Hematopoietic multipotent progenitor cell treated with erythropoietin and hydrocortisone succinate and interleukin-3 and kit ligand, for 8 days (in vitro differentiated cells): Measurements from ENCODE around the gene MLN.

ENCODE experiments used
- DNase-seq: peaks from one replicate; pipeline ENCODE4 v3.0.0-alpha.2; 2015

The MLN gene

DNA sequence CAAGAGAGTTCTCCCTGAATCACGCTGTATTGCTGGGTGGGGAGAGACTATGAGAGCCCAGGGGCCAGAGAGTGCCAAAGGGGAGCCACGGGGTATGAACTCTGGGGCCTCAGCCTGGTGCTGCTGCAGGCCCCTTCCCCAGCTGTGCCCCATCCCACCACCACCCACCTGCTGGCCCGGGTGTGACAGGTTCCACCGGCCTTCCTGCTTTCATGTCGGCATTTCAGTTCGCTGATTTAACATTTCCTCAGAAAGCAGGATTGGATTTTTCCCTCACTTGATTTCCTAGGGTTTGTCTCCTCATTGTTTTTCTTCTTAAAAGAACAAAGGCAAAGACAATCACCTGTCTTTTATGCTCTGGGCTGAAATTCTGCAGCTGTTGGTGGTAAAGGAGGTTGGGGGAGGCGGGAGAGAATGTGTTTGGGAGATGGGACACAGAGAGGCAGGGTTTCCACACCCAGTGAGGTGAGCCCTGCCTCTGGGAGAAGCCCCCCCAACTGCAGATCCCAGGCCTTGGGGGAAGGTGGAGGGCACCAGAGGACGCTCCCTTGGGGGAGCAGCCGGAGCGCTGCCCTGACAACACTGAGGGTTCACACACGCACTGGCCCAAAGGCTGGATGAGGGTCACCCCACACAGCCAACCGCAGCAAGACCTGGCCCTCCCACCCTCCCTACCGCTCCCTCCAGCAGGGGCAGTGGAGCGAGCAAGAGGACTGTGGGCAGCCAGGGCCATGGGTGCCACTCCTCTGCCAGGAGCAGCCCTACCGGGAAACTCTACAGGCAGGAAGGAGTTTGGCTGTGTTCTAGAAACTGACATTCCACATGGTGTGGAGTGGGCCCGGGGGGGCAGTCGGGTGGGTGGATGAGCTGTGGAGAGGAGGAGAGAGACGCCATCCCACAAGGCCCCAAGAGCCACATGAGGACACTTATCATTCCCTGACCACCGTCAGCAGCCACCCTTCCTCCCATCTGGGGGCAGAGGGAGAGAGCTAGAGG lies 10.5 kb upstream of the MLN start:
- DNase-seq = no peak

DNA sequence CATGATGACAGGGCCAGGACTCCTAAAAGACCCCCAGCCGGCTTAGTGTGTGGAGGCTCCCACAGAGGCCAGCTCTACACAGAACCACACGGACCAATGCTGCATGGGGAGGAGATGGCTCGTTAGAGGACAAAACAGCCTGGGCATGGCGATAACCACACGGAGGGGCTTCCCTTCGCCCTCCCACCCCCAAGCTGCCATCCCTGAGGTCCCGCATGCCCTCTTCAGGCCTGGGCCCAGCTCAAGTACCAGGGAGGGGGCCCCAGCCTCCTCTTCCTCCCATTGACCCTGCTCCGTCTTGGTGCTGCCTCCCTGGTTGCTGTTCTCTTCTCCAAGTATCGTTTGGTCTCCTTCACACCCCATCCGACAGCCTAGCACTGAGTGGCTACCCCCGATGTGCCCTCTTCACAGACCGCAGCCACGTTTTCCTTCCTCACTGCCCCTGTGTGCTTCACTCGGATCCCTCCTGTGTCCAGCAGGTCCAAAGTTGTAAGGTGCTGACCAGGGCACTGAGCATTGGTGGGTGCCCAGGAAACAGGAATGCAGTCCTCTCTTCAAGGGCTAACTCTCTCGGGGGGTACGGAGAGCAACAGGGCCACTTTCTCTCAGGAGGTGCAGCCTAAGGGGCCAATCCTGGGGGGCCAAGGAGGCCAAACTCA lies 9.6 kb upstream of the MLN start:
- no peak for DNase-seq

DNA sequence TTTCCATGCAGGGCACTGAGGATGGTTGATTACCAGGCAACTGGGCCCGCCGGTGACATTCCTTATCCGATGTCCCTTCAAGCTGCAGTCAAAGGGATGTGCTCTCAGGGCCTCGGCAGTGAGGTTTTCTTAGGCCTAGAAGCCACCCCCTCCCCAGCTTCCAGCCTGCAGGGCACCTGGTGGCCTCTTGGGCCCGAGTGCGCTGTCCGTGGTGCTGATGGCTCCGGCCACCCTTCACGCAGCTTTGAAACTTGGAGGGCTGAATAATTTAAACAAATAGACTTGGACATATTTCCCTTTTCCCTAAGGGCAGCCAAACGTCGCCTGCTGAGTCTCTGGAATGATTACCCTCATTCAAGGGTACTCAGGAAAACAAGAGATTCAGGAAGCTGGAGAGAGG lies 8.9 kb upstream of the MLN start:
- peak; percentile 37 for DNase-seq

DNA sequence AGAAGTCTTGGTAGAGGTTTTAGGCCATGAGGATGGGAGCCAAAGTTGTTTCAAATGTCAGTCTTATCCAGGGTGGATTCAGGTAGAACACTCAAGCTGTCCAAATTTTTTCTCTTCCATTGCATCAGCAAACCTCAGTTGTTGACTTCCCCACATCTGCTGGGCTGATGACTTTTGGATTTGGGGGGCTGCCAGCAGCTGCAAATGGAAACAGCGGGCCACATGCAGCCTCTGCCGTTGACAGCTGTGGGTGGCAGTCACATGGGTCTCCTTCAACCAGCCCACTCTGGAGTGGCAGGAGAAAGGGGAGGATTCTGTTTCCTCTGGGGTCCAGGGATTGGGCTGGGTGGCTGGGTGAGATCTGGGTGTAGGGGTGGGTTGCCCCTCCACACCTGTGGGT lies 5.8 kb upstream of the MLN start:
- no peak for DNase-seq

DNA sequence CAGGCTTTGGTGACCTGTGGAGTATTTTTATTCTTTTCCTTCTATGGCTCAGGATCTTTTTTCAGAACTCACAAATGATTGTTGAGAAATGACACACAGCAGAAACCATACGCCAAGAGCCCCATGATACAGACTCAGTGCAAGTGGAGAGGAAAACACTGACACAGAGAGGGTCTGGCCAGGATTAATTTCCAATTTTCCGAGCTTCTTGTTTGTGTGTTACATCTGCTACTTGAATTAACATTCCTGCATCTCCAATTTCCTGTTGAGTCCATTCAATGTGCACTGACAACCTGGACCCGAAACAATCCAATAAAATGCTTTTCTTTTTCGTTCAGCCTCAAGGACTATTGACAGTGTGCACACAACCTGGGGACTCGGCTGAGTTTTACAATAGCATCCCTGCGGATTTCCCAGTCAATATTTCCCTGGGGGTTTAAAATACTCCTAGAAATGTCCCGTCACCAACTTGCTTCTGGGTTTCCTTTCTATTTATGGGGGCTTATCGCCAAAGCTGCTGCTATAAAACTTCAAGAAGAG lies 4.9 kb upstream of the MLN start:
- DNase-seq = no peak

DNA sequence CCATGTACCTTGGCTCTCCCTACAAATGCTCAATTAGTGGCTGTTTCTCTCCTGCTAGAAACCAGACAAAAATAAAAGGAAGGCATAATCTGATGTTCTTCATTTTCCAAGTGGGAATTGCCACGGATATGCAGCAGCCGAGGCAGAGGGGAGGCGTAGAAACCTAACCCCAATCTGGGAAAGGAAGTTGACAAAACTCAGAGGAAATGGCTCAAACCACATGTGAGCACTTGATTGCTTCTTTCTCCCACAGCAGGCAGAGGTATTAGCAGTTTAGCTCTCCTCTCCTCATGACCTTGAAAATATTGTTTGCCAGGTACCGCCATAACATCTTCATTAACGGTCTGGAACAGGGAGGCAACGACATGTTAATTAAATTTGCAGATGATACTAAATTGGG lies 3.8 kb upstream of the MLN start:
- no peak for DNase-seq

DNA sequence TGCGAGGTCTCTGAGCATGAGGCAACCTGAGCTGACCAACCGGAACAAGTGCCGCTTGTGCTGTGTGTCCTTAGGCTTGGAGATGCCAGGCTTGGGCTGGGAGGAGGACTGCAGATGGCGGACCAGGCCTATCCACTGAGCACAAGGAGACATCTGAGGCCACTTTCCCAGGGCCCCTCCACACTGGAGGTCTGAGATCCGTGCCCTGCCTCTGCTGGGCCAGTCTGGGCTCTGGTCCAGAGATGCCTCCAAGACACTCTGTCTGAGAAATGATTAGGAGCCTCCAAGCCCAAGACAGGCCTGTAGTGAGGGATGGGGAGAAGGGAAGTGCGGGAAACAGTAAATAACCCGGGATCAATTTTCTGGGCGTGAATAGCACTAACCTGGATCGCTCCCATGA lies 3.0 kb upstream of the MLN start:
- no peak for DNase-seq

DNA sequence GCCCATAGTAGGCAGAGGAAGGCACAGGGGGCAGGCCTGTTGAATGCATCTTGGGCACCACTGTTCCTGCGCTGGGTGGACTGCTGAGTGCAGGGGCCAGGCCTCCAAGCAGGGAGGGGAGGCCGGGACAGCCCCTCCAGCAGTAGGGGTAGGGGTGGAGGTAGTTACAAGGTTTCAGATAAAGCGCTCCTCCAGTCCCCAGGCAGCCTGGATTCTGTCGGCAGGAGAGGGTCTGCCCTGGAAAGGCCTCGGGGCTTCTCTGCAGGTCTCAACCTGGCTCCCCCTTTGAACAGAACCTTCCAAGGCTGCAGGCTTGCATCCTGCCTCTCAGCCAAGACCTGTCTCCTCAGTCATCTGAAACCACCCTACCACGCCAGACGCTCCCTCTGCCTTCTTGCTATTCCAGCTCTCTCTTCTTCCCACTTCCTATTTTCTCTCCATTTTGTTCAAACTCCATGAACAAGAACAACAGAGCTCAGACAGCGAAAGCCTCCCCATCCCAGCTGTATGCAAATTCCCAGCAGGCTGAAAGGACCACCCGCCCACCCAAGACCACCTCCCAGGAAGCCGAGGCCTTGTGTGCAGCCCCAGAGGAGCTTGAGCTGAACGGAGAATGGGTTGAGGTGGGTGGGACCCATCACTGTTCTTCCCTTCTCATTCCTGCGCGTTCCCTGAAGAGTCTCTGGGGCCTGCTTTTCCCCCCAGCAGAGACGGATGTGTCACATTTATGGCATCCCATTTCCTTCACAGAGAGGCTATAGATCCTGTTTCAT lies 1.4 kb downstream of the MLN start:
- DNase-seq = no peak

DNA sequence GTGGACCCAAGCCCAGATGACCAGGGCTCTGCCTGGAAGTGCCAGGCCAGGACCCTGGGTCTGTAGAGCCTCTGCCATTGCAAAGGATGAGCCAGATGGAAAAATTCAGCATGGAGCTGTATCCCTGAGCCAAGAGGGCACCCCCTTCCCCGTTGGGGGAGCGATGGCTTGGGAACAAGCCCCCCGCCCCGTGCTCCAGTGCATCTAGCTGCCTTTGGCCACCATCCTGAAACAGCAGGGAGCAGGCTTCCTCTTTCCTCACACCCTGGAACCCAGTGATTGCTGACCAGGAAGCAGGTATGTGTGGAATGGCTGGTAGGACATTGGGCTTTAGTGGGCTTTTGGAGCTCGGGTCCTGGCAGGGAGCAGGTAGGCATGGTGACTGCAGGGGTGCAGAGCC lies 2.2 kb downstream of the MLN start:
- no peak for DNase-seq

DNA sequence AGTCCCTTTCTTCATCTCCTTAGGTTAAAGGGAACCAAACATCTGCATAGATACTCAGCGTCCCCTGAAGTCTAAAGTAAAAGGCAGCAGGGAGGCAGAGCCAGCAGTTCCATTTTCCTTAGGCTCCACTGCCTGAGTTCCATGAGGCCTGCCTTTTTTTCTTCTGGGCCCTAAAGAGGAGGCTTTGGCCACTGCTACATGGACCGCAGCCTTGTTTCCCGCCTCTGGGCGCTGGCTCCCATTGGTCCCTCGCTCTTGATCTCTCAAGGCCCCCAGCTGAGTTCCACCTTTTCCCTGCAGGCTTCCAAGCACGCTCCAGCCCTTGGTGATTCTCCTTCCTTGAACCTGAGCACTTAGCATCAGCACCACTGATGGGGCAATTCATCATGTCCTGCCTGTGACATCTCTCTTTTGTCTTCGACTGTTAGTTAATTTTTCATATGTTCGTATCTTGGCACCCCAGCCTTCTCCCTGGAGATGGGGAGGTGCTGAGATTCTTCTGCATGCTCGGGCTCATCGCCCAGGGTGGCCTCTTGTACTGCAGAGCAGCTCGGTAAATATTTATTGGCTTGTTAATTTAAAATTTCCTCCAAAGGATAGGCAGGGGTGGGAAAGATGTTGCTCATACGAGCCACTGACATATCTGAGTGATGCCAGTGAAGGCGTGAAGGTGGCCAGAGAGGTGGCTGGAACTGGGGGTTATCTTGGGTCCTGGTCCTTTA lies 3.4 kb downstream of the MLN start:
- DNase-seq = no peak

DNA sequence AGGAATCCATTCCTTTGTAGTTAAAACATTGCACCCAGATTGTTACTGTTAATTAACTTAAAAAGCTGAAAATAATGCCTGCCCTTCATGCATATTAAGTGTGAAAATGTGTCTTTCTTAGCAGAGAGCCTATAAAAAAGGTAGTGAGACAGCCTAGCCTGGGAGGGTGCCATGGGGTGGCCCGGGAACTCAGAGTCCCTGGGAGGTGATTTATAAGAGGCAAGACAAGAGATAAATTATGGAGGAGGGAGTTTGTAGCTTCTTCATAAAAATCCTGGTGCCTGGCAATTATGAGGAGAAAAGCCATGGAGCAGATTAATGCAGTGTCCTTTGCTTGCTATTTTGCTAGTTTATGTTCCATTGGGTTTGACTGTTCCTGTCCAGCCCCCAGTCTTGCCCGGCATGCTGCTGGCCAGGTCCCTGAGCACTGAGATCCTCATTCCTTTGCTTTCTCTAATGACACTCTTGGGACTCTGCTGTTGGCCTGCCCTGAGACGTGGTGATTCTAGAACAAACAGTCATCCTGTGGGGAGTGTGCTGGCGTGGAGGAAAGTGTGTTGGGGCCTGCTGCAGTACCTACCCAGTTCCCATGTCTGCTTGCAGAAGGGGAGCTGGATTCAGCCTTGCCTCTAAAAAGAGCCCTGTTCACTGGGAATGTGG lies 4.2 kb downstream of the MLN start:
- no peak for DNase-seq

DNA sequence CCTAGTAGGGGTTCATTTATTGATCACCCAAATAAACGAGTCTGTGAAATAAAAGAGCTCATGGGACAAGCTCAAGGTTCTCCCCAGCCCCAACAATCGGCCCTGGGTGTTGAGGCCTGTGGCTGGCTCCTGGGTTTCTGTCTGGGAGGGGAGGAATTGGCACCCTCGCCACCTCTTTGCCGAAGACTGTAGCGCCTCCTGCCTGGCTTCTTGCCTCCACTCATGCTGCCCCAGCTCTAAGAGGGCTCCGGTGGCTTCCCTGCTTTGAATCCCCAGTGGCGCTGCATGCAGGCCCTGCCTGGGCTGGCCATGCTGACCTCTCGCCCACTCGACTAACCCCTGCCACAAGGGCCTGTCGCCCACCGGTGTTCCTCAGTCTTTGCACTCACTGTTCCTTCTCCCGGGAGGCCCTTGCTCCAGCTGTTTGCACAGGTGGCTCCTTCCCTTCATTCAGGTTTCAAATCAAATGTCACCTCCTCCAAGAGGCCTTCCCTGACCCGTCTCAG lies 5.4 kb downstream of the MLN start:
- DNase-seq = no peak

DNA sequence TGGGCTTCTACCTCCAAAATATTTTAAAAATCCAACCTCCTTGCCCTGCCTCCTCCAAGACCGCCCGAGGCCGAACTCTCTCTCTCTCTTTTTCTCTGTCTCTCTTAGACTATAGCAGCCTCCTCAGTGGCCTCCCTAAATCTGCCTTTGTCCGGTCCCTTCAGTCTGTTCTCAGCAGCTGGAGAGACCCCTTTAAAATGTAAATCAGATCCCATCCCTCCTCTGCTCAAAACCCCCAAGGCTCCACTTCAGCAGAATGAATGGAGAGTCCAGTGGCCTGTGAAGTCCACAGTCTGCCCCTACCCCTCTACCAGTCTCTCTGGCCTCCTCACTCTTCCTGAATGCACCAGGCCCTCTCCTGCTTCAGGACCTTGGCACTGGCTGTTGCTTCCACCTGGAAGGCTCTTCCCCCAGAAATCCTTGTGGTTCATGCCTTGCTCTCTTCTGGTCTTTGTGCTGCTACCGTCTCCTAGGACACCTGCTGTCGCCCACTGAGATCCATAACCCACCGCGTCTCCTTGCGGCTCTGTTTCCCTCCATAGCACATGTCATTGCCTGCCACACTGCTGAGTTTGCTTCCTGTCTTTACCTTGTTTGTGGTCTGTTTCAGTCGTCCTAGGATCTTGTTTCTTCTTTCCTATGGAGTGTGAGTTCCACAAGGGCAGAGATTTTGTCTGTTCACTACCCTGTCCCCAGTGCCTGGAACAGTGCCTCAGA lies 6.0 kb downstream of the MLN start:
- DNase-seq = no peak

DNA sequence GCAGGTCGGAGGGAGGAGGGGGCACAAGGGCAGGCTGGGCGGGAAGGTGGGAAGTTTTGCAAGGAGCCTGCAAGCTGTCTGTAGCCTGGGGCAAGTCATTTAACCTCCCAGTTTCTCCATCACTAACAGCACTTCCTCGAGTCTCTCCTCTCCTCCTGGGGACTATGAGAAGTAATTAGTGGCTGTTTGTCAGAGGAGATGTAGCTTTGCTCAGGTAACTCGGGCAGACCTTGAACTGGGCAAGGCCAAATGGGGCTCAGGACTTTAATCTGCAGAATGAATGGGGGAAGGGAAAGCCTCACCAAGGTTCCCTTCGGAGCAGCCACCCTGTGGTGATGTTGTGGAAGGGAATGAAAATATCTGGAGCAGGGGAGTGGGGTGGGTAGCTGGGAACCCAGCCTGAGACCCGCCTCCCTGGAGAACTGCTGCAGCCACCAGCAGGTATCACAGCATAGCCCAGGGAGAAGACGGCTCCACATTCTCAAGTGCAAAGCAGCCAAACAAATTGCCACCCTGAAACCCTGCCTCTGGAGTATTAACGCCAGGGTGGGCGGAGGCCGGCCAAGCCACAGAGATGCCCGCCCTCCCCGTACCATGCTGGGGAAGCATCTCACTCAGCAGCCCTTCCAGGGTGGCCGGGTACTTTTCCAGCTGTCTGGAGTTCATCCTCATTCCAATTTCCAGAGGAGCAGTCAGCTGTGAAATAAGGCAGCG lies 8.7 kb downstream of the MLN start:
- no peak for DNase-seq

DNA sequence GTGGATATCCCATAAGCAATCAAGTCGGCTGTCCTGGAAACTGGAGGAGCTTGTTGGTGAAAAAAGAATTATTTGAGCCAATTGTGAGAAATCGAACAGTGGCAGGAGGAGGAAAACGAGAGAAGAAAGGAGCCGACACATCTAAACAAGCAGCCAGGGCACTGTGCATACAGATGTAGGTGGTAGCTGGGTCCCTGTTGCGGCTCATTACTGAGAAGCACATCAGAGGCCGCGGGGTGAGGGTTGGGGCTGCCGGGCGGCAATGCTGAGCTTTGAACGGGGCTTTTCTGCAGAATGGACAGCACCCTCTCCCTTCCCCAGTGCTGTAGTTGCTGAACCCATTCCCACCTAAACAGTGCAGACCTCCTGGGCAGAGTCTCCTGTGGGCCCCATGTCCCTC lies 10.8 kb downstream of the MLN start:
- no peak for DNase-seq

DNA sequence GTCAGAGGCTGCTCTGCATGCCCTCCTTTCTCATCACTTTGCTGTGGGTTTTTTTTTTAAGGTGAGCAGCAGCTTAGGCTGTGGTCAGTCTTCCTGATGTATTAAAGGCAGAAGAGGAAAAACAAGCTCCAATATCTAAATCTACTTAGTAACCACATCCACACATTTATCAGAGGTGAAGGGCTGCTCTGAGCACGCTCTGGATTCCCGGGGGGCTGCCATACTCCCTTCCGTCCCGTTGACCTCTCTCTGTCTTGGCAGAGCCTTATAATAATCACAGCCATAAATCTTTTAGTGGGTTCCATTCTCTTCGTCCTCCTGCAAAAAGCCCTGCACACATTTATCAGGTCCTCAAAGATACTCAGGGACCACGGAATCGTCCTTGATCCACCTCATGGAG lies 12.2 kb downstream of the MLN start:
- no peak for DNase-seq

DNA sequence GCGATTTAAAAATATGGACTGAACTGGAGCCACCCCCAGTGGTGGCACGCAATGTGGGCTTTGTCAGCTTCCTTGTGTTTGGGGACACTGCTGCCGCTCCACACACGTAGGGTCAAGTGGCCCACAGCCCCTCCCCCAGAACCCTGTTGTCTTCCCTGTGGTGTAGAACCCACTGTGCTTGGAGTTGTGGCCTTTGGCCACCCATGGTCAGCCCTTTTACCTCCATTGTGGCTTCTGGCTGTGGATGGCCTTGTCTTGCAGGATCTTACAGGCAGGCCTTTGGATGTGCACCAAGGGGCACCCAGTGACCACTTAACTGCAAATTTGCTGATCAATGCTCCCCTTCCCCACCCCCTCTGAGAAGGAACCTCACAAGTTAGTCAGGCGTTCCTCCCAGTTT lies 12.9 kb downstream of the MLN start:
- no peak for DNase-seq

DNA sequence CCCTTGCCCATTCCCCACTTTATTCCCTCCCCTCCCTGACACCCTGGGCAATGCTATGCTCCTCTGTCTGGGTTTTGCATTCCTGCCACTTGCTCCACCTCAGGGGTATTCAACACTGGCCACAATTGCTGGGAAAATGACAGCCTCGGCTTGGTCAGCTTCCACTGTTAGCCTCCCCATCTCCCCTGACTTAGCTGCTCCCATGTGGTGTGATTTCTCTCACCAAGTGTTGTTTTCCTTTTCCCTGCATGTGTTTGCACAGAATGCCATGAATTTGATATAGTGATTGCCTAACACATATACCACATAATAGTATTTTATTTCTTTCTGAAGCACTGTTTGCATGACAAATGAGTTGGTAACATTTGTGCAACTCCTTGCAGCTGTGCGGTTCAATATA lies 13.4 kb downstream of the MLN start:
- DNase-seq = no peak

DNA sequence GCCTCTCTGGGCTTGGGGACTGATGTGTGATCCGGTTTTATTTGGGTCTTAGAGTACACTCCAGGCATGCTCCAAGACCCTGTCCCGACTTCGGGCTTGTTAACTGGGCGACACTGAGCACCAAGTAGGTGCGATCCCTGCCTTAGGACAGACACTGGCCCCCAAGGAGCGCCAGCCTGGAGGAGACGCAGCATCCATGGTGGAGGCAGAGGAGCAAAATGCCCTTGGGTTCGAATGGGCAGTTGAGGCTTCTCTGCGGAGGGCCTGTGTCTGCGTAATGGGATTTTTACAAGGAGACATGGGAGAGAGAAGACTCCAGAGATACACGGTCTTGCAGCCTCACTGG lies 14.3 kb downstream of the MLN start:
- DNase-seq = no peak

DNA sequence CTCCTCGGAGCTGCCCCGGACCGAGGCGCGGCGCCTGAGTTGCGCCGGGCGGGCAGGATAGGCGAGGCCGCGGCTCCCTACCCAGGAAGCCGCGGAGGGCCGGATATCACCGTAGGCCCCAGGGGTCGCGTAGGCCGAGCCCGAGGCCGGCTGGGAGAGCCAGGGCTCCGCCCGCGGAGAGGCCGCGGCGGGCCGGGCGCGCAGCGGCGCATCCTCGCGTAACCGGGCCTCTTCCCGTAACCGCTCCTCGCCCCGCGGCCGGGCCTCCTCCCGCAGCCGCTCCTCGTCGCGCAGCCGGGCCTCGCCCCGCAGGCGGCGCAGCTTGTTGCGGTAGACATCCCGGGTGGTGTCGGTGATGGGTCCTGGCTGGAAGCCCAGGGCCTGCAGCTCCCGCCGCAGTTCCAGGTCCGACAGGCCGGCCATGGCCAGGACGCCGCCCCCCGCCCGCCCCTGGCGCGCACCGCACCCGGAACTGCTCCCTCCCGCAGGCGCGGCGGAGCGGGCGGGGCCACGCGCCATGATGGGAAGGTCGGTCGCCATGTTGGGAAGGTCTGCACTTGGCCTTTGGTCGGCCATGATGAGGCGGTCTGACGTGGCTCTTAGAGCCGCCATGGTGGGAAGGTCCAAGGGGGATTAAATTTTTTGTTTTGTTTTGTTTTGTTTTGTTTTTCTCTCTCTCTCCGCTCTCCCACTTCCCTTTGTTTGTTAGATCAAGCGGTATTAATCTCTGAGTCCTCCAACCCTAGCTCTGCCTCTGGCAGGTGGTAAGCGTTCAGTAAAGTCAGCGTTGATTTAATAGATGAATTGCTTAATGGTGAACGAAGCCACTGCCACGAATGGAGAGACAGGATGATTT lies 14.9 kb downstream of the MLN start, which contains the start of gene LEMD2:
Gene LEMD2, minus strand, starts transcription at position 437 of the 856 bp plus-strand sequence. Its CDS starts 14 bp downstream, at position 423.
- DNase-seq = peak; percentile 89
